Thyroid gland (tissue), 4 donors: ENCODE measurements around the gene CAMTA1. TPM values are rescaled to one million over a fixed set of nuclear protein-coding genes. Genes with fewer than 3 reads are reported as not detected.

Experiments
- DNase-seq, 2 donors: peaks; one replicate each; pipeline ENCODE4 v3.0.0-alpha.2; 2019
- H3K27ac ChIP-seq, 3 donors: fragments of 200-600 bp; sonication (generic); 1 replicate in 2 of 3; 2 replicates in 1 of 3; pipeline ENCODE4 v1.5.1; 2016 to 2019; ENCODE audit warnings: mild to moderate bottlenecking in 1 of 3, moderate library complexity in 1 of 3
- H3K27me3 ChIP-seq: fragments of 200-600 bp; sonication (generic); one replicate; pipeline ENCODE4 v1.5.1; 2019
- H3K36me3 ChIP-seq, 2 donors: fragments of 200-600 bp; sonication (generic); one replicate each; pipeline ENCODE4 v1.5.1; 2016 to 2019
- H3K4me1 ChIP-seq, 2 donors: fragments of 200-600 bp; sonication (generic); one replicate each; pipeline ENCODE4 v1.5.1; 2017 to 2019
- H3K4me3 ChIP-seq, 3 donors: fragments of 200-600 bp; sonication (generic); replicated peaks in 1 of 3; 1 replicate in 2 of 3; 2 replicates in 1 of 3; pipeline ENCODE4 v1.5.1; 2016; ENCODE audit warnings: mild to moderate bottlenecking in 1 of 3
- H3K9me3 ChIP-seq: fragments of 200-600 bp; sonication (generic); one replicate; pipeline ENCODE4 v1.5.1; 2017
- POLR2A ChIP-seq, 2 donors: fragments of 450-650 bp; IDR thresholded peaks; one replicate each; pipeline ENCODE4 v1.6.1; 2017; ENCODE audit warnings: antibody characterized with exemption in 2 of 2, mild to moderate bottlenecking in 2 of 2, moderate library complexity in 1 of 2
- WGBS, 2 donors: methylation state at CpG; one replicate each; pipeline ENCODE4 v1.1.5; 2017; 5-methylcytosine and 5-hydroxymethylcytosine counted together
- intact Hi-C: fragments of 100-400 bp; cut with DNase I; formaldehyde crosslinking; loops from one replicate; pipeline ENCODE4 v1.15.1; 2023
- total RNA-seq, 4 donors: library from RNA; depleted of rRNA; stranded (reverse); fragments of >200 nt; gene quantifications; one replicate each; pipeline ENCODE4 v1.2.3, GENCODE V29; 2016
- TF ChIP-seq, protein P1 (sequence below), 6 experiments: fragments of 200-600 bp in 3 of 6; fragments of 450-650 bp in 3 of 6; sonication (generic) in 3 of 6; IDR thresholded peaks; one replicate each; pipeline ENCODE4 v1.5.1; 2016 to 2019; ENCODE audit warnings: antibody characterized with exemption in 6 of 6, mild to moderate bottlenecking in 2 of 6, inconsistent platforms in 1 of 6, moderate library complexity in 1 of 6

CAMTA1 gene
- total RNA-seq, 4 donors from 2014 or later = 63.9 to 124 (median 101) TPM

DNA sequence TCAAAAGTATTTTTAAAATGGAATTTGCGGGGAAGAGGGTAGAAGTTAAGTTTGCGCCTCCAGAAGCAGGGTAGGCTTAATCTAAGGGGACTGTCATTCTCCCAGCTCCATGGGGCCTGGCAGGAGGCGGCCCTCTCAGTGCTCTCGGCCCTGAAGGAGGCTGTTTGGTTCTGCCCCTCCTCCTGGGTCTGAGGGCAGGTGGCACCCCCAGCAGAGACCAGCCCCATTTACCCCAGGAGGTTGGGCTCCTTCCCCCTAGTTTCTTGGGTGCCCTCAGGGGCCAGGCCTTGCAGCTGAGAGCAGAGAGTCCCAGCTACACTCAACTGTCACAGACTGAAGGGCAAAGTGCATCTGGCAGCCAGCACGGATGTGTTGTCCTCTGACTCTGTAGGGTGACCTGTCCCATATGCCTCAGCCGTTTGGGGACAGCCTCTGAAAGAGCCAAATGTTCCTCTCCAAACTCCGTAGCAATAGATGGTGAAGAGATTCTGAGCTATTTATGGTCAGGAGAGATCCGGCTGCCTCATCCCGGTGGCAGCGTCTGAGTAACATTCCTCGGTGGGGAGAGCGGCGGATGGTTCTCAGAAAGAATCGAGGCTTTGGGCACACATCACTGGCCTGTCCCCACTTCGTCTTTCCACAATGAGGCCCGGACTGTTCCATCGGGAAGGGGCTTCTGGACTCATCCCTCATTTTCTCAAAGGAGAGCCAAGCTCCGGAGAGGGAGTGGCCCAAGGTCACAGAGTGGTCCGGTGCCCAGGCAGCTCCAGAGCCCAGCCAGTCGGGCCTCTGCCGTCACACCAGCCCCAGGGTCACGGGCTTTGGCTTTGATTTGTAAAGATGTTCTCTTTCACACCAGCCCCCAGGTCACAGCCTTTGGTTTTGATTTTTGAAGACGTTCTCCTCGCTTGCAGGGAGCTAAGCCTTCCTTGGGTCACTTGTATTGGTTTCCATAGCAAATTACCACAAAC lies 561.6 kb downstream of the CAMTA1 start:
- intact Hi-C loops = no loop called here
- Histone ChIP-seq H3K4me3 (no peak overlapping the region), H3K27me3 (no peaks in the 10 kb centered on the region), H3K27ac (no peak overlapping the region), H3K9me3 (no peaks in the 10 kb centered on the region), H3K4me1 (no peaks in the 10 kb centered on the region), H3K36me3 (no peaks in the 10 kb centered on the region)
- DNase-seq = no peak
- TF ChIP-seq POLR2A (IDR thresholded peaks at IDR 0.05) = no peak
- TF ChIP-seq, protein P1, sequence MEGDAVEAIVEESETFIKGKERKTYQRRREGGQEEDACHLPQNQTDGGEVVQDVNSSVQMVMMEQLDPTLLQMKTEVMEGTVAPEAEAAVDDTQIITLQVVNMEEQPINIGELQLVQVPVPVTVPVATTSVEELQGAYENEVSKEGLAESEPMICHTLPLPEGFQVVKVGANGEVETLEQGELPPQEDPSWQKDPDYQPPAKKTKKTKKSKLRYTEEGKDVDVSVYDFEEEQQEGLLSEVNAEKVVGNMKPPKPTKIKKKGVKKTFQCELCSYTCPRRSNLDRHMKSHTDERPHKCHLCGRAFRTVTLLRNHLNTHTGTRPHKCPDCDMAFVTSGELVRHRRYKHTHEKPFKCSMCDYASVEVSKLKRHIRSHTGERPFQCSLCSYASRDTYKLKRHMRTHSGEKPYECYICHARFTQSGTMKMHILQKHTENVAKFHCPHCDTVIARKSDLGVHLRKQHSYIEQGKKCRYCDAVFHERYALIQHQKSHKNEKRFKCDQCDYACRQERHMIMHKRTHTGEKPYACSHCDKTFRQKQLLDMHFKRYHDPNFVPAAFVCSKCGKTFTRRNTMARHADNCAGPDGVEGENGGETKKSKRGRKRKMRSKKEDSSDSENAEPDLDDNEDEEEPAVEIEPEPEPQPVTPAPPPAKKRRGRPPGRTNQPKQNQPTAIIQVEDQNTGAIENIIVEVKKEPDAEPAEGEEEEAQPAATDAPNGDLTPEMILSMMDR (IDR thresholded peaks at IDR 0.05) = no peak
- WGBS, 2 donors = 77 to 78% methylated on average over 20 to 24 of the region's 24 CpGs

DNA sequence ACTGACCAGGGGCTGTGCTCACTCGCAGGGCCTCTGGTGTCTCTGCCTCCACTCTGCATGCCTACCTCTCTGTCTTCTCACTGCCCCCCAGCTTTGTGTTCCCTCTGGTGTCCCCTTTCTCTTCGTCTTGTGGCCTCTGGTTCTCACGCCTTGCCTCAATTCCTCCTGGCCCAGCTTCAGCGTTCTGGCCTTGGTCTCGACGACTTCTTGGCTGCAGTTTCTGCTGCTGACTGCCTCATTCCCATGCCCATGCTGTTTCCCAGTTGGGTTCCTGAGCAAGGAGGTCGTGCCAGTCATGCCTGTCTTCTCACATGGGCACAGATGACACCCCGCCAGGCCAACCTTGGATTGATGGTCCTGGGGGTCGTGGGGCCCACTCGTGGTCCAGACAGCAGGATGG lies 562.8 kb downstream of the CAMTA1 start:
- intact Hi-C loops = no loop called here
- WGBS, 2 donors = 78 to 82% methylated on average over 10 of the region's 10 CpGs

DNA sequence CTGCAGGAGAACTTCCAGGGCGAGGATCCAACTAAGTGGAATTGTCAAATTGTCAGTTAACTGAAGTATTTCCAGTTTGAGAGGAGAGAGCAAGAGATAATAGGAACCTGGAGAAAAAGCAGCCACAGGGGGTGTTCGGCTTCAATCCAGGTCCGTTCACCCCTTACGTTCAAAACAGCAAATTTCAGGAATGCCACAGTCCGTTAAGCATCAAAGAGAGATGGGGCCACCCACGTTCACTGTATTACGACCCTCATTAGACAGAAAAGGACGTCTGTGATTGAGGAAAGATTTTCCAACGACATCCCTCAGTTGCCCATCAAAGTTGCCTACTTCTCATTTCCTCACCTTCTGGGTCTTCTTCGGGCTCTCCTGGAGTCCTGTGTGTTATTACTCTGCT lies 563.3 kb downstream of the CAMTA1 start:
- TF ChIP-seq, protein P1 (IDR thresholded peaks at IDR 0.05) = no peak
- no peak for TF ChIP-seq POLR2A (IDR thresholded peaks at IDR 0.05)
- WGBS, 2 donors = 66 to 71% methylated on average over 10 of the region's 10 CpGs
- no peak overlapping the region for H3K4me3 ChIP-seq
- no peaks in the 10 kb centered on the region for H3K36me3 ChIP-seq
- H3K27me3 ChIP-seq = no peaks in the 10 kb centered on the region
- H3K27ac ChIP-seq = no peak overlapping the region
- H3K9me3 ChIP-seq = no peaks in the 10 kb centered on the region
- H3K4me1 ChIP-seq = no peaks in the 10 kb centered on the region
- intact Hi-C loops = no loop called here
- no peak for DNase-seq

More for the DNA sequence above, 562.8 kb downstream of the CAMTA1 start:
- H3K9me3 ChIP-seq = no peaks in the 10 kb centered on the region
- no peak for DNase-seq
- H3K27ac ChIP-seq = no peak overlapping the region
- no peak for TF ChIP-seq POLR2A (IDR thresholded peaks at IDR 0.05)
- TF ChIP-seq, protein P1 (IDR thresholded peaks at IDR 0.05) = no peak
- no peak overlapping the region for H3K4me3 ChIP-seq
- H3K4me1 ChIP-seq = no peaks in the 10 kb centered on the region
- H3K36me3 ChIP-seq = no peaks in the 10 kb centered on the region
- H3K27me3 ChIP-seq = no peaks in the 10 kb centered on the region

DNA sequence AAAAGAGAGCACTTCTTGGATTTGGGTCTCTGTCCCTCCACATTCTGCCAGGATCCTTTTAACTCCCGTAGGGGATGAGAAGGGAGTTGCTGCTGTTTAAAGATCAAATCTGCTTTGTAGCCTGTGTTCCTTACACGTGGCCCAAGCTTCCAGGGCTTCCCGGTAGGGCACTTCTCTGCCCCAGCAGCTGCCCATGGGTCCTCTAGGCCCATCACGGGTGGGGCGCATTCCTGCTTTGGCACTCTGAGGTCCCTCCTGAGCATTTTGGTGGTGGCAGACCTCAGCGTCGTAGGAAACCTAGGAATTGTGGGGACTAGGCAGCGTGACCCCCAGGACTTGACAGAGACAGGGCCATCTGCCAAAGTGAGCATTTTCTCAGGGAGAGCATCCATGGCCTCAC lies 565.5 kb downstream of the CAMTA1 start:
- intact Hi-C loops = no loop called here
- no peak overlapping the region for H3K4me3 ChIP-seq

More for the DNA sequence above, 565.5 kb downstream of the CAMTA1 start:
- Histone ChIP-seq H3K9me3 (no peaks in the 10 kb centered on the region), H3K27me3 (no peaks in the 10 kb centered on the region), H3K36me3 (no peaks in the 10 kb centered on the region), H3K4me1 (no peaks in the 10 kb centered on the region), H3K27ac (no peak overlapping the region)
- no peak for DNase-seq
- TF ChIP-seq, protein P1 (IDR thresholded peaks at IDR 0.05) = no peak
- no peak for TF ChIP-seq POLR2A (IDR thresholded peaks at IDR 0.05)
- 86 to 89% methylated on average over 8 of the region's 8 CpGs for WGBS, 2 donors
